Right lobe of liver (tissue), 4 donors: Measurements from ENCODE around the gene HACD3.

Experiments used
- CTCF ChIP-seq, 4 donors: fragments of 200-600 bp in 3 of 4; fragments of 450-650 bp in 1 of 4; IDR thresholded peaks; one replicate each; pipeline versions ENCODE4 v1.5.1 to v1.8.0; 2016 to 2022; ENCODE audit warnings: antibody characterized with exemption in 4 of 4, mild to moderate bottlenecking in 2 of 4
- POLR2A ChIP-seq: fragments of 450-650 bp; IDR thresholded peaks from one replicate; pipeline ENCODE4 v1.6.1; 2017; ENCODE audit warnings: antibody characterized with exemption, mild to moderate bottlenecking
- donor health status: DM: no; HTN: no; CAD: no.
- donor health status: DM: no; HTN: no; CAD: no.
- donor health status: DM: no; HTN: yes; CAD: no.

DNA sequence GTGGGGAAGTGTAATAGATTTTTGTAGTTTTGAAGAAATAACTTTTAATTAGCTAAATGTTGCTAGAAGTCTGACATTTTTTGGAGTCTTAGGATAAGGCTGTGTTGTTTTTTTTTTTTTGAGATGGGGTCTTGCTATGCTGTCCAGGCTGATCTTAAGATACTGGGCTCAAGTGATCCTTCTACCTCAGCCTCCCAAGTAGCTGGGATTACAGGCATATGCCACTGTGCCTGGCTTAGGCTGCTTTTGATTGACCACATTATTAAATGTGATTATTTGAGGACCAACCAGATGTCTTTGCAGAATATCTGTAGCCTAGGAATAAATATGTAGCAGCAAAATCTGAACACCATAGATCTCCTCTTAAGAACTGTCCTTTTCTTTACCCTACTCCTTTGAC, 29.7 kb downstream of the HACD3 start:
- TF ChIP-seq POLR2A, result no peak
- TF ChIP-seq CTCF (IDR thresholded peaks at IDR 0.05), result no peak
